Keratinocyte (primary cell): ENCODE measurements around the gene FLNA. TPM values are rescaled to one million over a fixed set of nuclear protein-coding genes. Genes with fewer than 3 reads are reported as not detected.

Experiments used
- DNase-seq: peaks from one replicate; pipeline ENCODE4 v3.0.0-alpha.2; 2011; ENCODE audit warnings: low read depth, missing footprints, low spot score
- FAIRE-seq: peaks from 2 replicates; lab custom pipeline; 2011; peaks lifted over from hg19 to GRCh38; lab: Jason Lieb, UNC
- H2AFZ ChIP-seq: 2 replicates; pipeline ENCODE4 v1.6.0; 2012; ENCODE audit warnings: low read length, control low read depth, inconsistent platforms; ENCODE audit not compliant: control insufficient read depth
- H3K27ac ChIP-seq: 2 replicates; pipeline ENCODE4 v1.5.1; 2011; ENCODE audit warnings: low read length; ENCODE audit not compliant: control insufficient read depth, insufficient read depth
- H3K27me3 ChIP-seq: 3 replicates; pipeline ENCODE4 v1.6.0; 2011; ENCODE audit warnings: low read length; ENCODE audit not compliant: control insufficient read depth, insufficient read depth; ENCODE audit errors: extremely low read depth
- H3K36me3 ChIP-seq, 2 experiments: 2 replicates in 1 of 2; 3 replicates in 1 of 2; pipeline ENCODE4 v1.5.1; 2011; ENCODE audit warnings: low read length in 2 of 2, mild to moderate bottlenecking in 1 of 2; ENCODE audit not compliant: control insufficient read depth in 2 of 2, insufficient read depth in 2 of 2; ENCODE audit errors: extremely low read depth in 1 of 2
- H3K4me1 ChIP-seq: 3 replicates; pipeline ENCODE4 v1.5.1; 2011; ENCODE audit warnings: low read length; ENCODE audit not compliant: control insufficient read depth, insufficient read depth; ENCODE audit errors: extremely low read depth
- H3K4me2 ChIP-seq: 3 replicates; pipeline ENCODE4 v1.6.0; 2011; ENCODE audit warnings: low read depth, low read length; ENCODE audit not compliant: control insufficient read depth, insufficient read depth; ENCODE audit errors: extremely low read depth
- H3K4me3 ChIP-seq, 3 experiments: fragments of 200-600 bp in 1 of 3; sonication (generic) in 1 of 3; 2 replicates in 2 of 3; 3 replicates in 1 of 3; pipeline ENCODE4 v1.5.1; 2011 to 2016; ENCODE audit warnings: low read length in 3 of 3, mild to moderate bottlenecking in 3 of 3, control low read depth in 2 of 3, inconsistent platforms in 1 of 3, low read depth in 1 of 3, mixed read lengths in 1 of 3, mixed run types in 1 of 3, moderate library complexity in 1 of 3; ENCODE audit not compliant: control insufficient read depth in 2 of 3, insufficient read depth in 2 of 3; ENCODE audit errors: extremely low read depth in 1 of 3
- H3K79me2 ChIP-seq: 2 replicates; pipeline ENCODE4 v1.6.0; 2012; ENCODE audit warnings: low read length; ENCODE audit not compliant: control insufficient read depth, insufficient read depth
- H3K9ac ChIP-seq: 3 replicates; pipeline ENCODE4 v1.6.0; 2011; ENCODE audit warnings: low read length; ENCODE audit not compliant: control insufficient read depth, insufficient read depth; ENCODE audit errors: extremely low read depth
- H3K9me1 ChIP-seq: 3 replicates; pipeline ENCODE4 v1.6.0; 2011; ENCODE audit warnings: low read length; ENCODE audit not compliant: control insufficient read depth, insufficient read depth; ENCODE audit errors: extremely low read depth
- H3K9me3 ChIP-seq: 2 replicates; pipeline ENCODE4 v1.5.1; 2012; ENCODE audit warnings: low read depth, low read length; ENCODE audit not compliant: control insufficient read depth
- H4K20me1 ChIP-seq: 3 replicates; pipeline ENCODE4 v1.6.0; 2011; ENCODE audit warnings: low read length; ENCODE audit not compliant: control insufficient read depth, insufficient read depth; ENCODE audit errors: extremely low read depth
- EZH2 ChIP-seq: IDR thresholded peaks from one replicate; pipeline ENCODE4 v1.6.1; 2012; ENCODE audit warnings: inconsistent platforms, mild to moderate bottlenecking, low read length, moderate library complexity
- dilution Hi-C: fragments of 300-500 bp; cut with MboI; formaldehyde crosslinking; loops from one replicate; pipeline ENCODE4 v1.7.0; 2020; ENCODE audit warnings: low sequenced_read_pairs; ENCODE audit not compliant: extremely low pct_ligation_motif_present
- polyA plus RNA-seq, 5 experiments: library from polyadenylated mRNA; depleted of rRNA in 3 of 5; stranded (reverse) in 3 of 5; stranded (forward) in 1 of 5; unstranded in 1 of 5; fragments of >200 nt; gene quantifications; 1 replicate in 1 of 5; 2 replicates in 3 of 5; 3 replicates in 1 of 5; pipeline versions ENCODE4 v1.2.1 to v1.2.3, GENCODE V29; 2011 to 2012; ENCODE audit warnings: missing spikeins in 2 of 5, low read depth in 1 of 5, low replicate concordance in 1 of 5
- TF ChIP-seq, protein P1 (sequence below), 3 experiments: IDR thresholded peaks in 1 of 3; conservative IDR thresholded peaks in 1 of 3; optimal IDR thresholded peaks in 1 of 3; 2 replicates in 2 of 3; 3 replicates in 1 of 3; pipeline versions ENCODE3 to v1.5.1; 2011; ENCODE audit warnings: low read length in 3 of 3, mild to moderate bottlenecking in 3 of 3, moderate library complexity in 2 of 3, control low read depth in 1 of 3, inconsistent platforms in 1 of 3; ENCODE audit not compliant: insufficient read depth in 2 of 3; ENCODE audit errors: extremely low read depth in 1 of 3

The FLNA gene
- polyA plus RNA-seq, 1 donor (not counting 4 experiments of a cell fraction or from before 2014, with no cell fraction given): 245 TPM

- Histone ChIP-seq H3K9me3 (peaks cover 1% of the 10 kb centered on the region), H3K4me3 (no peak overlapping the region), H2AFZ (no peak overlapping the region), H3K4me1 (no peaks in the 10 kb centered on the region), H3K79me2 (no peaks in the 10 kb centered on the region), H3K27ac (no peak overlapping the region), H3K9me1 (no peaks in the 10 kb centered on the region), H3K36me3 (no peaks in the 10 kb centered on the region), H3K27me3 (no peaks in the 10 kb centered on the region), H3K4me2 (no peak overlapping the region), H4K20me1 (no peaks in the 10 kb centered on the region), H3K9ac (no peak overlapping the region)
- dilution Hi-C loops: no loop called here
- DNase-seq (no peak), FAIRE-seq (no peak)
- TF ChIP-seq, protein P1, sequence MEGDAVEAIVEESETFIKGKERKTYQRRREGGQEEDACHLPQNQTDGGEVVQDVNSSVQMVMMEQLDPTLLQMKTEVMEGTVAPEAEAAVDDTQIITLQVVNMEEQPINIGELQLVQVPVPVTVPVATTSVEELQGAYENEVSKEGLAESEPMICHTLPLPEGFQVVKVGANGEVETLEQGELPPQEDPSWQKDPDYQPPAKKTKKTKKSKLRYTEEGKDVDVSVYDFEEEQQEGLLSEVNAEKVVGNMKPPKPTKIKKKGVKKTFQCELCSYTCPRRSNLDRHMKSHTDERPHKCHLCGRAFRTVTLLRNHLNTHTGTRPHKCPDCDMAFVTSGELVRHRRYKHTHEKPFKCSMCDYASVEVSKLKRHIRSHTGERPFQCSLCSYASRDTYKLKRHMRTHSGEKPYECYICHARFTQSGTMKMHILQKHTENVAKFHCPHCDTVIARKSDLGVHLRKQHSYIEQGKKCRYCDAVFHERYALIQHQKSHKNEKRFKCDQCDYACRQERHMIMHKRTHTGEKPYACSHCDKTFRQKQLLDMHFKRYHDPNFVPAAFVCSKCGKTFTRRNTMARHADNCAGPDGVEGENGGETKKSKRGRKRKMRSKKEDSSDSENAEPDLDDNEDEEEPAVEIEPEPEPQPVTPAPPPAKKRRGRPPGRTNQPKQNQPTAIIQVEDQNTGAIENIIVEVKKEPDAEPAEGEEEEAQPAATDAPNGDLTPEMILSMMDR (optimal IDR thresholded peaks at IDR 0.05 in 1 of 3, IDR thresholded peaks at IDR 0.05 in 1 of 3, conservative IDR thresholded peaks at IDR 0.05 in 1 of 3; ENCODE audit: extremely low read depth in 1 of 3, insufficient read depth in 2 of 3, low read length in 3 of 3): peak; percentile 68 to 80 (median 73)
- no peak for TF ChIP-seq EZH2
These were observed 66.1 kb downstream of the FLNA start for GRCh38 chrX:154308108-154308946.

DNA sequence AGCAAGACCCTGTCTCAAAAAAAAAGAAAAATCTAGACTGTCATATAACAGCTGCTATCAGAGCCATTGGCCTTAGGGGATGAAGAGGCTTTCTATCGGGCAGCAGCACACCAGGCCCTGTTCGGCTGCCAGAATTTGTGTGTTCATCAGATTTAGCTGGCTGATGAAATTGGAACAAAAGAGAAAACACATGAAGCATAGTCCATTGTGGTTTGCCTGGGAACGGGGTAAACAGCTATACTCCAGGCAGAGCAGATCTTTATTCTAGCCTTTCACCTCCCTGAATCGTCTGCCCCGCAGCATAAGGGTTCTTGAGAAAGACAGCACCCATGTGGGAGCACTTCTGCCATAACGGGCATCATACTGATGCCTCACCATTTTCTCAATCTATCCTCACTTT, 67.2 kb downstream of the FLNA start:
- H4K20me1 ChIP-seq: no peaks in the 10 kb centered on the region
- H3K79me2 ChIP-seq: no peaks in the 10 kb centered on the region
- TF ChIP-seq EZH2: no peak
- TF ChIP-seq, protein P1 (optimal IDR thresholded peaks at IDR 0.05 in 1 of 3, IDR thresholded peaks at IDR 0.05 in 1 of 3, conservative IDR thresholded peaks at IDR 0.05 in 1 of 3; ENCODE audit: extremely low read depth in 1 of 3, insufficient read depth in 2 of 3, low read length in 3 of 3): no peak
- dilution Hi-C loops: no loop called here
- no peaks in the 10 kb centered on the region for H3K4me1 ChIP-seq
- no peak overlapping the region for H2AFZ ChIP-seq
- H3K4me2 ChIP-seq: no peak overlapping the region
- no peaks in the 10 kb centered on the region for H3K9me1 ChIP-seq
- H3K36me3 ChIP-seq: no peaks in the 10 kb centered on the region
- peaks cover 1% of the 10 kb centered on the region for H3K9me3 ChIP-seq
- no peak overlapping the region for H3K27ac ChIP-seq
- DNase-seq (no peak), FAIRE-seq (no peak)
- H3K4me3 ChIP-seq: no peak overlapping the region
- no peak overlapping the region for H3K9ac ChIP-seq
- H3K27me3 ChIP-seq: no peaks in the 10 kb centered on the region
